Uterus (tissue), 4 donors: ENCODE results near the gene MILR1. TPM values are rescaled to one million over a fixed set of nuclear protein-coding genes. Genes with fewer than 3 reads are reported as not detected.
"Not testable (repeated sequence)": the region's sequence is repeated elsewhere in the genome, so short reads cannot be mapped to it uniquely, and the experiment has no call there.

Experiments
- DNase-seq, 2 donors: peaks; one replicate each; pipeline ENCODE4 v3.0.0-alpha.2; 2019 to 2020
- H3K27ac ChIP-seq, 2 donors: fragments of 200-600 bp; sonication (generic); 1 replicate in 1 of 2; 2 replicates in 1 of 2; pipeline ENCODE4 v1.5.1; 2016 to 2018
- H3K27me3 ChIP-seq, 2 donors: fragments of 200-600 bp; sonication (generic); one replicate each; pipeline ENCODE4 v1.5.1; 2018 to 2019; ENCODE audit warnings: control low read depth in 1 of 2
- H3K36me3 ChIP-seq, 2 donors: fragments of 200-600 bp; sonication (generic); one replicate each; pipeline ENCODE4 v1.5.1; 2019; ENCODE audit warnings: control low read depth in 1 of 2
- H3K4me1 ChIP-seq, 2 donors: fragments of 200-600 bp; sonication (generic); one replicate each; pipeline ENCODE4 v1.5.1; 2018 to 2019; ENCODE audit warnings: control low read depth in 1 of 2
- H3K4me3 ChIP-seq, 2 donors: fragments of 200-600 bp; sonication (generic); 1 replicate in 1 of 2; 2 replicates in 1 of 2; pipeline ENCODE4 v1.5.1; 2018 to 2019; ENCODE audit warnings: mild to moderate bottlenecking in 1 of 2
- H3K9me3 ChIP-seq, 2 donors: fragments of 200-600 bp; sonication (generic); one replicate each; pipeline ENCODE4 v1.5.1; 2019; ENCODE audit warnings: control low read depth in 1 of 2
- POLR2A ChIP-seq, 2 donors: fragments of 450-650 bp; IDR thresholded peaks; one replicate each; pipeline ENCODE4 v1.6.1; 2016; ENCODE audit warnings: antibody characterized with exemption in 2 of 2, mild to moderate bottlenecking in 1 of 2, moderate library complexity in 1 of 2
- intact Hi-C: fragments of 100-400 bp; cut with DNase I; formaldehyde crosslinking; loops from one replicate; pipeline ENCODE4 v1.15.1; 2023; ENCODE audit warnings: low total_unique reads
- total RNA-seq, 4 donors: library from RNA; depleted of rRNA in 3 of 4; stranded (reverse); fragments of >200 nt in 3 of 4; gene quantifications; one replicate each; pipeline versions ENCODE4 v1.1.0 to v1.2.4, GENCODE V29; 2014 to 2023
- TF ChIP-seq, protein P1 (sequence below), 4 experiments: fragments of 200-600 bp in 2 of 4; fragments of 450-650 bp in 2 of 4; sonication (generic) in 2 of 4; IDR thresholded peaks; one replicate each; pipeline ENCODE4 v1.5.1; 2016 to 2019; ENCODE audit warnings: antibody characterized with exemption in 4 of 4, mild to moderate bottlenecking in 2 of 4, moderate library complexity in 1 of 4
- donor health status: DM: yes; HTN: yes; CAD: no.

MILR1 gene
- total RNA-seq, 4 donors from 2014 or later: 0.59 to 9.5 (median 3.8) TPM

DNA sequence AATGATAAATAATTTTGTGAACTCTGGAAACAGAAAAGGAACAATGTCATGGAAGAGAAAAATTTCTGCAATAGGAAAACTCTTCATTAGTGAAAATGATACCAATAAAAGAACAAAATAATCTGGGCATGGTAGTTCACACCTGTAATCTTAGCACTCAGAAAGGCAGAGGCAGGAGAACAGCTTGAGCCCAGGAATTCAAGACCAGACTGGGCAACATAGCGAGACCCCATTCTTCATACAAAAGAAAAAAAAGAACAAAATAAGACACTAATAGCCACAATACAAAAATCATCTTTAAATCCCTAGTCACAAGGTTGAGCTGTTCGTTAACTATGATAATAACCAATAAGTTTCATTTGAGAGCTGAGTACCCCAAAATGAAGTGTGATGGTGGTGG is 39.4 kb downstream of the MILR1 start:
- Histone ChIP-seq H3K4me3 (no peak overlapping the region), H3K27ac (no peak overlapping the region), H3K27me3 (no peaks in the 10 kb centered on the region), H3K36me3 (no peaks in the 10 kb centered on the region), H3K4me1 (no peaks in the 10 kb centered on the region), H3K9me3 (no peaks in the 10 kb centered on the region)
- intact Hi-C loops: no loop called here
- DNase-seq: no peak
- TF ChIP-seq POLR2A (IDR thresholded peaks at IDR 0.05): no peak
- TF ChIP-seq, protein P1, sequence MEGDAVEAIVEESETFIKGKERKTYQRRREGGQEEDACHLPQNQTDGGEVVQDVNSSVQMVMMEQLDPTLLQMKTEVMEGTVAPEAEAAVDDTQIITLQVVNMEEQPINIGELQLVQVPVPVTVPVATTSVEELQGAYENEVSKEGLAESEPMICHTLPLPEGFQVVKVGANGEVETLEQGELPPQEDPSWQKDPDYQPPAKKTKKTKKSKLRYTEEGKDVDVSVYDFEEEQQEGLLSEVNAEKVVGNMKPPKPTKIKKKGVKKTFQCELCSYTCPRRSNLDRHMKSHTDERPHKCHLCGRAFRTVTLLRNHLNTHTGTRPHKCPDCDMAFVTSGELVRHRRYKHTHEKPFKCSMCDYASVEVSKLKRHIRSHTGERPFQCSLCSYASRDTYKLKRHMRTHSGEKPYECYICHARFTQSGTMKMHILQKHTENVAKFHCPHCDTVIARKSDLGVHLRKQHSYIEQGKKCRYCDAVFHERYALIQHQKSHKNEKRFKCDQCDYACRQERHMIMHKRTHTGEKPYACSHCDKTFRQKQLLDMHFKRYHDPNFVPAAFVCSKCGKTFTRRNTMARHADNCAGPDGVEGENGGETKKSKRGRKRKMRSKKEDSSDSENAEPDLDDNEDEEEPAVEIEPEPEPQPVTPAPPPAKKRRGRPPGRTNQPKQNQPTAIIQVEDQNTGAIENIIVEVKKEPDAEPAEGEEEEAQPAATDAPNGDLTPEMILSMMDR (IDR thresholded peaks at IDR 0.05): no peak

DNA sequence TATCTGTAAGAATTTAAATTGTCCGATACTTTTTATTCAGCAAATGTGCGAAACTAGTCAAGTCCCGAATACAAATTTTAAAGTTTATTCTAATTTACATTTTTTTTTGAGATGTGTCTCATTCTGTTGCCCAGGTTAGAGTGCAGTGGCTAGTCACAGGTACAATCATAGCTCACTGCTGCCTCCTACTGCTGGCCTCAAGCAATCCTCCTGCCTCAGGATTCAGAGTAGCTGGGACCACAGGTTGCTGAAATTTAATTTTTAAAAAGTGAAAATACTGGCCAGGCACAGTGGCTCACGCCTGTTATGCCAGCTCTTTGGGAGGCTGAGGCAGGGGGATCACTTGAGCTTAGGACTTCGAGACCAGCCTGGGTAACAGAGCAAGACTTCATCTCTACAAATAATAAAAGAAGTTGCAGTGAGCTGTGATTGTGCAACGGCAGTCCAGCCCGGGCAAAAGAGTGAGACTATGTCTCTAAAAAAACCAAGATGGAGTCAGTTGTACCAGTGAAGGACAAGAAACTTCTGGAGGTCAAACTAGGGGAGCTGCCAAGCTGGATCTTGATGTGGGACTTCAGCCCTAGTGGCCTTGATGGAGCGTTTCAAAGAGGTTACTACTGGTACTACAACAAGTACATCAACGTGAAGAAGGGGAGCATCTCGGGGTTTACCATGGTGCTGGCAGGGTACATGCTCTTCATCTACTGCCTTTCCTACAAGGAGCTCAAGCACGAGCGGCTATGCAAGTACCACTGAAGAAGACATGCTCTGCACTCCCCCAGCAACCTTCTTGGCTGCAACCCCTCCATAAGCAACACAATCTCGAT is 42.3 kb downstream of the MILR1 start:
- H3K4me3 ChIP-seq: no peak overlapping the region
- H3K4me1 ChIP-seq: peaks cover 5 to 6% of the 10 kb centered on the region in 2 donors
- intact Hi-C loops: no loop called here
- no peak for DNase-seq
- TF ChIP-seq, protein P1 (IDR thresholded peaks at IDR 0.05): peak in 3 of 4 experiments; percentile 36 to 46 (median 38)
- no peak for TF ChIP-seq POLR2A (IDR thresholded peaks at IDR 0.05)
- no peak overlapping the region for H3K27ac ChIP-seq
- H3K27me3 ChIP-seq: no peaks in the 10 kb centered on the region
- no peaks in the 10 kb centered on the region for H3K36me3 ChIP-seq
- no peaks in the 10 kb centered on the region for H3K9me3 ChIP-seq

DNA sequence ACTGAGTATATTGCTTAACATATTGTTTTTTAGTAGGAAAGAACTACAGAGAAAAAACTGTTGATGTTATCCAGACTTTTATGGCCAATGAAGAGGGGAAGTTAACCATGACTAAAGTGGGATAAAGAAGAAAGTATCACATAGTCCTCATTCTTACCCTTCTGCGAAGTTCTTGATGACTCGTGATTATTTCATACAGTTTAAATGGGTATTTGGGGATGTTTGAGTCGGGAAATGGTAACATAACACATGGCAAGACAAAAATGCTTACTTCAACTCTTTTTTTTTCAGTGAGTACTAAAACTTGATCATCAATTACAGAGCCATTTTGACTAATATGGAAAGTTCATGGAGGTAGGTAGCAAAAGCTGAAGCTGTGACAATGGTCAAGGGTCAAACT is 43.1 kb downstream of the MILR1 start:
- H3K36me3 ChIP-seq: no peaks in the 10 kb centered on the region

DNA sequence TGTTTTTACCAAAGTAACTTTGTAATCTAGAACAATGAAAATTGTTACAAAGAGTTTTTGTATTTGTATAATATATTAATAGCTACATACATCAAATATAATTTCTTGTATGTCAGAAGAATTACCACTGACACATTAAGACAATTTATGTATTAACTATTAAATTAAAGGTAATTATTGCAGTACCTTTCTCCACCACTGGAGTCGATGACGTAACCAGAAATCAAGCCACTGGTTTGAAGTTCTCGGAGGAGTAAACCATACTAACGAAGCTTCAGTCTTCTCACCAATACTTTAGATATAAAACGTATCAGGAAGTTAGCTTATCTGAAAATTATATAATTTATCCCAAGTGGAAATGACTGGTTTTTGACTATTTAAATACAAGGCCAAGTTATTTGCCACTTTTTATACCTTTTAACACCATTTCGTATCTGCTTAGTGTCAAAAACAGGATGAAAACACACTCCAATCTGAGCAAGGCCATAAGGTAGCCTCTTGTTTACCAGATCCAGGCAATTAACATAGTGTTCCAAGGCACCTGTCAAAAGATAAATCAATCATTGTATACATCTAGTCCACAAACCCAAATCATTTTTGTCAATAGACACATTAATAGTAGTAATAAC is 43.7 kb downstream of the MILR1 start:
- H3K9me3 ChIP-seq: no peaks in the 10 kb centered on the region
- no peaks in the 10 kb centered on the region for H3K27me3 ChIP-seq
- H3K4me3 ChIP-seq: no peak overlapping the region
- no peaks in the 10 kb centered on the region for H3K36me3 ChIP-seq
- intact Hi-C loops: no loop called here
- no peak overlapping the region for H3K27ac ChIP-seq
- TF ChIP-seq, protein P1 (IDR thresholded peaks at IDR 0.05): peak in 2 of 4 experiments; percentile 35 to 41
- TF ChIP-seq POLR2A (IDR thresholded peaks at IDR 0.05): no peak
- DNase-seq: no peak
- peaks cover 6 to 8% of the 10 kb centered on the region in 2 donors for H3K4me1 ChIP-seq

More for the DNA sequence above, 43.1 kb downstream of the MILR1 start:
- DNase-seq: no peak
- intact Hi-C loops: no loop called here
- H3K27ac ChIP-seq: no peak overlapping the region
- H3K4me1 ChIP-seq: peaks cover 5 to 6% of the 10 kb centered on the region in 2 donors
- no peak for TF ChIP-seq POLR2A (IDR thresholded peaks at IDR 0.05)
- TF ChIP-seq, protein P1 (IDR thresholded peaks at IDR 0.05): no peak
- H3K4me3 ChIP-seq: no peak overlapping the region
- H3K27me3 ChIP-seq: no peaks in the 10 kb centered on the region
- H3K9me3 ChIP-seq: no peaks in the 10 kb centered on the region

DNA sequence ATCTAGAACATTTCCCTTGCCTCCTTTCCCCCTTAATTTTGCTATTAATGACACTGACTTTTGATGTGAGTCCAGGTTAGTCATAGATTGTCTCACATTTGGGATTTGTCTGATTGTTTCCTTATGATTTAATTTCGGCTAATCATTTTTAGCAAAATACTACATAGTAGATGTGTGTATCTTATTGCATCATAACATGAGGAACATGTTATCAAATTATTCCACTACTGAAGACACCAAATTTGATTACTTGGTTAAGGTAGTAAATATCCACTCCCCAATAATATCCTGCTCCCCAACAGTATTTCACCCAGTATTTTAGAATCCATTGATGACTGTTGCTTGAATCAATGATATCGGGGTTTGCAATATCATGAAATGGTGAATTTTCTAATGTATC is 45.2 kb downstream of the MILR1 start:
- intact Hi-C loops: no loop called here
- no peak overlapping the region for H3K27ac ChIP-seq
- no peaks in the 10 kb centered on the region for H3K9me3 ChIP-seq
- H3K4me3 ChIP-seq: no peak overlapping the region
- no peaks in the 10 kb centered on the region for H3K36me3 ChIP-seq
- H3K27me3 ChIP-seq: no peaks in the 10 kb centered on the region
- H3K4me1 ChIP-seq: peaks cover 6 to 8% of the 10 kb centered on the region in 2 donors
- no peak for TF ChIP-seq POLR2A (IDR thresholded peaks at IDR 0.05)
- no peak for DNase-seq

DNA sequence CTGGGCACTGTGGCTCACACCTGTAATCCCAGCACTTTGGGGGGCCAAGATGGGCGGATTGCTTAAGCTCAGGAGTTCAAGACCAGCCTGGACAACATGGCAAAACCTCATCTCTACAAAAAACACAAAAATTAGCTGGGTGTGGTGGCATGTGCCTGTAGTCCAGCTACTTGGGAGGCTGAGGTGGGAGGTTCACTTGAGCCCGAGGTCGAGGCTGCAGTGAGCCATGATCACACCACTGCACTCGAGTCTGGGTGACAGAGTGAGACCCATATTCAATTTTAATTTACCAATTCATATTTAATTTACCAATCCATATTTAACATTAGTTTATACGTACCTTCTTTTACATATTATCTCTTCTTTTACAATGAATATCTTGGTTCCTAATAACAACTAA is 46.4 kb downstream of the MILR1 start:
- H3K4me1 ChIP-seq, intact Hi-C loops, H3K27ac ChIP-seq, H3K4me3 ChIP-seq, H3K9me3 ChIP-seq, H3K36me3 ChIP-seq, DNase-seq, H3K27me3 ChIP-seq: not testable (repeated sequence)
